GM13976 (cell line): ENCODE data around the gene BEND4.

ENCODE experiments used
- DNase-seq: peaks from one replicate; pipeline ENCODE4 v3.0.0; 2012; ENCODE audit warnings: low spot score
- CTCF ChIP-seq: IDR thresholded peaks from 2 replicates; pipeline ENCODE4 v1.5.1; 2012; ENCODE audit warnings: borderline replicate concordance, mild to moderate bottlenecking; ENCODE audit not compliant: insufficient read depth; ENCODE audit errors: extremely low read depth, missing control alignments, control extremely low read depth
- in situ Hi-C: fragments of 300-500 bp; cut with MboI; formaldehyde crosslinking; loops from one replicate; pipeline ENCODE4 v1.12.0; 2022; ENCODE audit warnings: low sequenced_read_pairs, mixed read lengths, inconsistent platforms; ENCODE audit not compliant: unreplicated experiment

Gene BEND4

DNA sequence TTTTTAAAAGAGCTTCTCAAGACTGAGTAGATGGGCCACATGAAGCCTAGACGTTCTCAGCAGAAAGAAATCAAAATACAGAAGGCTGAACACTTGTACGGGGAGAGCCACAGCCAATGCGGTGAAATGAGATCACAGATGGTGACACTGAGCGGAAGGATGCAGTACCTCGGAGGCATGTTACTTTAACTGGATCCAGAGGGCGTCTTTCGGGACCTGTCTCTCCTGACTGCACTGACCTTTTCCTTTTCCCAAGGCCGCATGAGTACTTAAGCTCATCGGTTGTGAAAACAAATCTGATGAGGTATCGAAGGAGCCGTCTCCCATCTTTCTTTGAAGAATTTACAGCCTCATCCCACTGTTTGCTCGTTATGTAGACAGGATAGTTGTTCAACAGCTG is 32.6 kb downstream of the BEND4 start:
- TF ChIP-seq CTCF, result no peak
- in situ Hi-C loops, result no loop called here
- DNase-seq, result no peak

DNA sequence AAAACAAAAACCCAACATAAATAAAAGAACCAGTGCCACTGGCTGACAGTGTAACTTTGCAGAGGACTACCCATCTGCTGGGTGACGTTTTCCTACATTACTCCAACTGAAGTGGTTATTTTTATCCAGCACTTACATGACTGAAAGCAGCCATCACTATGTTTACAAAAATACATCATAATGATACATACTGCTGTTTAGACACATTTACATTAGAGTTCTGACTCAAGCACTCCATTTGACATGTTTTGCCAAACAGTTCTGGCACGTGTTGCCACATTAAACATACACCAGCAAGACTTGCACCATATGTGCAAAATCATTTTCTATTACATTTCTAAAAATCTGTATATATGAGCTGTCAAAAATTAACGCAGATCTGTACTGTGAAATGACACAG is 39.6 kb downstream of the BEND4 start:
- no peak for TF ChIP-seq CTCF
- no peak for DNase-seq
- in situ Hi-C loops, result no loop called here

GRCh38 chr4:42104521-42104920 is 47.9 kb downstream of the BEND4 start:
- in situ Hi-C loops, result no loop called here
- DNase-seq, result no peak
- TF ChIP-seq CTCF, result no peak

DNA sequence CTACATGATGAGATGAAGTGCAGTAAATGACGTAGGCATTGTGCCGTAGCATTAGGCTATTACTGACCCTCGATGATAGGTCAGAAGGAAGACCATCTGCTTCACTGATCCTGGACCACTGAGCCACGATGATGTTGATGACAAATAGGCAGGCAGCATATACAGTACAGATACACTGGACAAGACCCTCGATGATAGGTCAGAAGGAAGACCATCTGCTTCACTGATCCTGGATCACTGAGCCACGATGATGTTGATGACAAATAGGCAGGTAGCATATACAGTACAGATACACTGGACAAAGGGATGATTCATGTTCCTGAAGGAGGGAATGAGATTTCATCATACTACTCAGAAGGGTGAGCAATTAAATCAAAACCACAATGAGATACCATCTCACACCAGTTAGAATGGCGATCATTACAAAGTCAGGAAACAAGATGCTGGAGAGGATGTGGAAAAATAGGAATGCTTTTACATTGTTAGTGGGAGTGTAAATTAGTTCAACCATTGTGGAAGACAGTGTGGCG is 50.9 kb downstream of the BEND4 start:
- in situ Hi-C loops, result no loop called here
- no peak for DNase-seq
- no peak for TF ChIP-seq CTCF

- no peak for DNase-seq
- in situ Hi-C loops, result no loop called here
- TF ChIP-seq CTCF, result no peak
These were observed 64.1 kb downstream of the BEND4 start for GRCh38 chr4:42088386-42088785.

- in situ Hi-C loops, result no loop called here
- no peak for DNase-seq
- no peak for TF ChIP-seq CTCF
These were observed 68.6 kb downstream of the BEND4 start for GRCh38 chr4:42083816-42084215.

DNA sequence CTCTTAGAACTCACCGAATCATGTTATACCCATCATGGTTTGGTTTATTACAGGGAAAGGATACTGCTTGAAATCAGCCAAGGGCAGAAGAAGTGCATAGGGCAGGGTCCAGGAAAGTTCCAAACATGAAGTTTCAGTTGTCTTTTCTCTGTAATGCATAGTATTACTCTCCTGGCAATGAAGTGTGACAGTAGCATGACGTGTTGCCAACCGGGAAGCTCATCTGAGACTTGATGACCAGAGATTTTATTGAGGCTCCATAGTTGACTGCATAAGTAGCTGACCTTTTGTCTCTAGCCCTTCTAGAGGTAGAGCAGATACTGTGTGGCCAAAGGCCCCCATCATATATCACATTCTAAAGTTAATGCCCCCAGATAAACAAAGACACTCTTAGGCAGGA is 72.1 kb downstream of the BEND4 start:
- peak; percentile 29 for DNase-seq
- no peak for TF ChIP-seq CTCF
- in situ Hi-C loops, result no loop called here
